ENCODE results near the gene GLT8D2.
"Not testable (repeated sequence)": the region's sequence is repeated elsewhere in the genome, so short reads cannot be mapped to it uniquely, and the experiment has no call there.

Gene GLT8D2

GRCh38 chr12:104049278-104049902 lies 597 bp downstream of the GLT8D2 start:
- DNase-seq, result no peak

DNA sequence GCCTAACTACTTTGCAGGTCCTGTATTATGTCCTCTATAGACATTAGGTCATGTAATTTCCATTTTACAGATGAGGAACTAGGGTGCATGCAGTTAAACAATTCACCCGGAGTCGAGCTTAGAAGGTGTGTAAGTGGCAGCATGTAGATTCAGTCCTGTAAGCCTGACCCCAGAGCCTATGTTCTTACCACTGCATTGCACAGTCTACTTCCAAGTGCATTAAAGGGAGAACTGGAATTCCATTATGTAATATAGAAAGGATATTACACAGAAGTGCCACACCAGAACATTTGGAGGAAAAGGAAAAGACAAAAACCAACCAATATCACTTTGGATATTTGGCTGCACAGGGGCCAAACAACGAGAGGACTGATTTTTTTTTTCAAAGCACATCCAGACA lies 1.2 kb downstream of the GLT8D2 start:
- DNase-seq, result no peak

- DNase-seq, result no peak
Observed at GRCh38 chr12:104048162-104048561, 1.8 kb downstream of the GLT8D2 start.

DNA sequence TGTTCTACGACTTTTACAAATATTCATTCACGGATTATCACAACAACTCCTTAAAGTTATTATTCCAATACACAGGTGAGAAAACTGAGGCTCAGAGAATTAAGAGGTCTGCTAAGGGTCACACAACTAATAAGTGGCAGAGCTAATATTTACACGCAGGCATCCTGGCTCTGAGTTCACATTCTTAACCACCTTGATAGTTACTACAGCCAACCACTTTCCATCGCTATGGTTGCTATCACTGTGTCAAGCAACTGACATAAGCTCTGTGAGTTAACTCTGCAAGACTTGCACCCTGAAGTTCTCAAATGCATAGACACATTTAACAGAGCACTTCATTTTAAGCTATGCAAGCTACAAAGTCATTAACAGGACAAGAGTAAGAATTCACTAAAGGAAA lies 3.7 kb downstream of the GLT8D2 start:
- DNase-seq, result no peak

DNA sequence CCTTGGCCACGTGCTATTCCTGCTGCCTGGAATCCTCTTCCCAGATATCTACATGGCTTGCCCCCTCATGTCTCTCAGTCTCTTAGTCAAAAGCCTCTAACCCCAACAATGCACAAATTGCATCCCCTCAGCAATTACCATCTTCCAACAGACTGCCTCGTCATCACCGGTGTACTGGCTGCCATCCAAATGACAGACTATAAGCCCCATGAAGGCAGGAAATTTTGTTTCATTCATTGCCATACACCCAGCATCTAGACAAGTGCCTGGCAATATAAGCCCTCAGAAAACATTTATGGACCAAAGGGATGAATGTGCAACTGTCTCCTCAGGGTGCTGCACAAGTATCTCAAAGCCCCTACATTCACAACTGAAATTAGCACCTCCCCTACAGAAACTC lies 5.8 kb downstream of the GLT8D2 start:
- DNase-seq, result no peak

DNA sequence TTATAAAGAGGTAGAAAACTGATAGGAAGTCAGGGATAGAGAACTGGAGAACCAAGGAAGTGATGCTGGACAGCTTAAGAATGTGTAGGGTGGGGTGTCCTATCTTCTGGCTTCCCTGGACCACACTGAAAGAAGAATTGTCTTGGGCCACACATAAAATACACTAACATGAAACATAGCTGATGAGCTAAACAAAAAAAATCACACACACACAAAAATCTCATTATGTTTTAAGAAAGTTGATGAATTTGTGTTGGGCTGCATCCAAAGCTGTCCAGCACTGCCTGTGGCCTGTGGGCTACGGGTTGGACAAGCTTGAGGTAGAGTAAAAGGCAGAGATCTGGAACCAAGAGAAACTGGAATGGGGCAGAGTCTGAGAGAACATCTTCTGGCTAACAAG lies 7.4 kb downstream of the GLT8D2 start:
- DNase-seq, result no peak

DNA sequence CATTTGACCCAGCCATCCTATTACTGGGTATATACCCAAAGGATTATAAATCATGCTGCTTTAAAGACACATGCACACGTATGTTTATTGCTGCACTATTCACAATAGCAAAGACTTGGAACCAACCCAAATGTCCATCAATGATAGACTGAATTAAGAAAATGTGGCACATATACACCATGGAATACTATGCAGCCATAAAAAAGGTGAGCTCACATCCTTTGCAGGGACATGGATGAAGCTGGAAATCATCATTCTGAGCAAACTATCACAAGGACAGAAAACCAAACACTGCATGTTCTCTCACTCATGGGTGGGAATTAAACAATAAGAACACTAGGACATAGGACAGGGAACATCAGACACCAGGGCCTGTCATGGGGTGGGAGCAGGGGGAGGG lies 10.2 kb downstream of the GLT8D2 start:
- DNase-seq, result not testable (repeated sequence)

GRCh38 chr12:104036143-104036542 lies 13.8 kb downstream of the GLT8D2 start:
- DNase-seq, result not testable (repeated sequence)

DNA sequence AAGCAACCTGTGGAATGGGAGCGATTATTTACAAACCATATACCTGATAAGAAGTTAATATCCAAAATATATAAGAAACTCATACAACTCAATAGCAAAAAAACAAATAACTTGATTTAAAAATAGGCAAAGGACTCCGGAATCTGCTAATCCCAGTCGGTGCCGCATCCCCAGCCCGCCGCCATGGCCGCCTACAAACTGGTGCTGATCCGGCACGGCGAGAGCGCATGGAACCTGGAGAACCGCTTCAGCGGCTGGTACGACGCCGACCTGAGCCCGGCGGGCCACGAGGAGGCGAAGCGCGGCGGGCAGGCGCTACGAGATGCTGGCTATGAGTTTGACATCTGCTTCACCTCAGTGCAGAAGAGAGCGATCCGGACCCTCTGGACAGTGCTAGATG lies 19.4 kb downstream of the GLT8D2 start:
- DNase-seq, result not testable (repeated sequence)

DNA sequence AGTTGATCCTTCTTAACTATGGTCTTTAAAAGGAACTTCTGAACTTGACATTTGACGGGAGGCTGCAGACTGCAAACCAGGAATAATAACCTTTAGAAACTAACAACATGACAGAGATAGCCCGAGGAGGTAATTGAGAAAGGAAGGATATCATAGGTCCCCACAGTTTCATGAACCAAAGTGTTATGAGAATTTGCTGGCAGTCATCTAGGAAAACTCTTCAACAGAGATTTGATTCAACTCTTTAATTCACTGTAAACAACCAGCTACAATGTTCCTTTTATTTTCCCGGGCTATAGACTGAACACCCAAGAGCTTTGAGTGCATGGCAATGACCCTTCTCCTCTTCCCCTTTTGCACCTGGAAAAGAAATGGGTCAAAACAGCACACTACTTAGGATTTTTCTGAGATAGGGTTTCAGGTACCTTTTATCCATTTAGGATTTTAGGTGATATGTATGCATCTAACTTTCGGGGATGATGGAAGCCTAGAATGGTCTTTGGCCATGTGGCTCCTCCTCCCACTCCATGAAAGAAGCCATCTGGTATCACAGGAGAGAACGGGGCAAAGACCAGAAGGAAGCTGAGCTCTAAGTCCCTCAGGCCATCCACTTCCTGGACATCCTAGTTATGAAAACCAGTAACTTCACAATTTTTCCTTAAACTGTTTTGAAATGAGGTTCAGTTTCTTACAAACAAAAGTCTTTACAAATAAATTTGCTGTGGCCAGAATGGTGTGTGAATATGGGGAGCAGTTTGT lies 23.0 kb downstream of the GLT8D2 start:
- DNase-seq, result no peak

GRCh38 chr12:104025771-104026170 lies 24.2 kb downstream of the GLT8D2 start:
- no peak for DNase-seq

DNA sequence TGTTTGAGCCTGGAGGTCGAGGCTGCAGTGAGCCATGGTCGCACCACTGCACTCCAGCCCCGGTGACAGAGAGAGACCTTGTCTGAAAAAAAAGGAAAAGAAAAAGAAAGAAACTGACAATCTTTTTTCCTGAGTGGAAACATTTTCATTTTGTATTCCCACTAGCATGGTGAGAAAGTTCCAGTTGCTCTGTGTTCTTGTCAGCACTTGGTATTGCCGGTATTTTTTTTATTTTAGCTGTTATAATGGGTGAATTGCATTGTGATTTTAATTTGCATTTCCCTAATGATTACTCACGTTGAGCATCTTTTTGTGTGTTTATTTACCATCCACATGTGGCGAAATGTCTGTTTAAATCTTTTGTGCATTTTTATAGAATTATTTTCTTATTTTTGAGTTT lies 25.6 kb downstream of the GLT8D2 start:
- DNase-seq, result no peak

DNA sequence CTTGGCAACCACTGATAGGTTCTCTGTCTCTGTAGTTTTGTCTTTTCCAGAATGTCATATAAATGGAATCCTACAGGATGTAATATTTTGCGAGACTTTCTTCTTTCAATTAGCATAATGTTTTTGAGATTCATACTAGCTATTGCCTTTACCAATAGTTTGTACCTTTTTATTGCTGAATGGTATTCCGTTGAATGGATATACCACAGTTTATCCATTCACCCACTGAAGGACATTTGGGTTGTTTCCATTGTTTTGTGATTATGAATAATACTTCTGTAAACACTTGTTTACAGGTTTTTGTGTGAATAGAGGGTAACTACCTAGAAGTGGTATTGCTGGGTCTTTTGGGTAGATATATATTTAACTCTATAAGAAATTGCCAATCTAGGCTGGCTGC lies 26.3 kb downstream of the GLT8D2 start:
- no peak for DNase-seq

GRCh38 chr12:104022786-104023185 lies 27.2 kb downstream of the GLT8D2 start:
- DNase-seq, result no peak

DNA sequence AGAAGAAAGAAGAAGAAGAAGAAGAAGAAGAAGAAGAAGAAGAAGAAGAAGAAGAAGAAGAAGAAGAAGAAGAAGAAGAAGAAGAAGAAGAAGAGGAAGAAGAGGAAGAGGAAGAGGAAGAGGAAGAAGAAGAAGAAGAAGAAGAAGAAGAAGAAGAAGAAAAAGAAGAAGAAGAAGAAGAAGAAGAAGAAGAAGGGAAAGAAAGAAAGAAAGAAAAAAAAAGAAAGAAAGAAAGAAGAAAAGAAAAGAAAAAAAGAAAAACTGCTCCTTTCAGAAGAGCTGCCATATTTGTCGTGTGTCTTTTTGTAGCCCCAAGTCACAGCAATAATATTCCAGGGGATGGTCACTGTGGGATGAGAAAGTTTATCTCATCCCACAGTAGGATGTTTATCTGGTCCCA lies 28.1 kb downstream of the GLT8D2 start:
- DNase-seq, result not testable (repeated sequence)

DNA sequence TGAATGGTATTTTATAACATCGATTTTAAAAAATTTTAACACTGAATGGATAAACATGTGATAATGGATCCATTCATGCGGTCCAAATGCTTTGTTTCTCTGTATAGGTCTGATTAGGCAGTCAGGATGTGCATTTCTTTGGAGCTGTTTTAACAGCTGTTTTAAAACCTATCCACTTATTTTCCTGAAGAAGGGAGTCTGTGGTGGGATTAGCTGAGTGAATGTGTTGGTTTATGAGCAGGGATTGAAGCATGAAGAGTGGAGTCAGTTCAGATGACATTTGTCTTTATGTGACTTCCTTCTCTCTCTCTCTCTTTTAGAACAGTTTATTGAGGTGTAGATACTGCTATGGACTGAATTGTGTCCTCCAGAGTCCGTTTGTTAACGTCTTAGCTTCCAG lies 37.7 kb downstream of the GLT8D2 start:
- no peak for DNase-seq

- DNase-seq, result no peak
Observed at GRCh38 chr12:104011253-104011652, 38.7 kb downstream of the GLT8D2 start.

- DNase-seq, result no peak
Observed at GRCh38 chr12:104010606-104011169, 39.3 kb downstream of the GLT8D2 start.

GRCh38 chr12:104010121-104010520 lies 39.9 kb downstream of the GLT8D2 start:
- no peak for DNase-seq

DNA sequence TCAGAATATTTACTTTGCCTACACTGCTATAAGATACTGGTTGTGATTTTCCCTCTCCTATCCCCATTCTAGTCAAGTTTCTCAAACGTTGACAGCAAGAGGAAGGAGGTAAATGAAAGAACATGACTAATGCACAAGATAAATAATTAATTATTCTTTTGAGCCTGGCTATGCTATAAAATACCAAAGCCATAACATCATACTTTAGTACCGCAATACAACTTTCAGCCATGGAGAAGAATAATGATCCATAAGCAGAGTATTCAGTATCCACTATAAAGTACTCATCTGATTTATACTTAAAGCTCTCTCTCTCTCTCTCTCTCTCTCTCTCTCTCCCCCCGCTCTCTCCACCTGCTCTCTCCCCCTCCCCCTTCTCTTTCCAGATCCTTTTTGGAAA lies 43.1 kb downstream of the GLT8D2 start:
- DNase-seq, result no peak

DNA sequence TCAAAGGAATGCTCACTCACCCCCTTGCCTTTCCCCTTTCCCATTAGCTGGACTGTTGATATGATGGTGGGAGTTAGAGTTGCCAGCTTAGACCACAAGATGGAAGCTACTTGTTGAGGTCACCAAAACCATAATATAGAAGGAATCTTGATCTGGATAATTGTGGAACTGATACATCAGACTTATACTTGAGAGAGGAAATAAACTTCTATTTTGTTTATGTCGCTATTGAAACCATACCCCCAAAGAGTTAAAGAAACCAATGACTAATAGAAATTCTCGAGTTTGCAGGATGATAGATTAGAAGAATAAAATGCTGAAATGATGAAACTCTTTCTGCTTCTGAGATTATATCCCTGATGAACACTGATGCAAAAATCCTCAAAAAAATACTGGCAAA lies 46.4 kb downstream of the GLT8D2 start:
- no peak for DNase-seq

GRCh38 chr12:104002686-104003085 lies 47.3 kb downstream of the GLT8D2 start:
- DNase-seq, result no peak

- no peak for DNase-seq
Observed at GRCh38 chr12:104000807-104001434, 49.1 kb downstream of the GLT8D2 start.

DNA sequence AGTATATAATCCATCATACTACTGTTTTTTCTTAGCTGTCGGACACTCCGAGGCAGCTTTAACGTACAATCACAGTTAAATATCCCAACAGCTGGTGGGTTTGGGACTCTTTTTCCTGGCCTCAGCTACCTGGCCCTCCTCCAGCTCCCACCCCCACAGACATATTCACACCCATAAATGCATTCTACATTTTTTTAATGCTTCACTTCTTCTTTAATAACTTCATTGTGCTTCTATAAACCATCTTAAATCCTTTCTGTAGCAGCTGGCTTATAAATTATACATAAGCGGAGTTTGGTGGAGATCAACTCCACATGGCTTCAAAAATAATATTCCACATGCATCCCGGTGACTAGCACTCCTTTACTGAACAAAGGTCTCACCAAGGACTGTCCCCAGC lies 51.0 kb downstream of the GLT8D2 start:
- DNase-seq, result no peak

All from CD4-positive, alpha-beta T cell treated with Interleukin-17A for 4 hours (primary cell).